HG03097 (cell line): Measurements from ENCODE around the gene POU3F3.

Experiments used
- ATAC-seq: cut with Tn5 transposase; IDR thresholded peaks from one replicate; pipeline ENCODE4 v1.9.1; 2021; ENCODE audit not compliant: unreplicated experiment, low FRiP score

Gene POU3F3

GRCh38 chr2:104853534-104854497 is at the start of gene POU3F3:
Gene POU3F3, plus strand, starts transcription at chr2:104854115. Its CDS starts 1,396 bp downstream, at chr2:104855511.
- no peak for ATAC-seq

- ATAC-seq = no peak
These were observed 49.6 kb upstream of the POU3F3 start for GRCh38 chr2:104804148-104804890.

GRCh38 chr2:104812286-104812685 is 41.6 kb upstream of the POU3F3 start:
- no peak for ATAC-seq

- no peak for ATAC-seq
These were observed 37.8 kb upstream of the POU3F3 start for GRCh38 chr2:104816143-104816542.

- no peak for ATAC-seq
These were observed 35.7 kb upstream of the POU3F3 start for GRCh38 chr2:104818264-104818663.

GRCh38 chr2:104820126-104820525 is 33.8 kb upstream of the POU3F3 start:
- no peak for ATAC-seq

- no peak for ATAC-seq
These were observed 28.6 kb upstream of the POU3F3 start for GRCh38 chr2:104825124-104825865.

GRCh38 chr2:104826016-104826415 is 27.9 kb upstream of the POU3F3 start:
- no peak for ATAC-seq

- no peak for ATAC-seq
These were observed 22.2 kb upstream of the POU3F3 start for GRCh38 chr2:104831742-104832141.

GRCh38 chr2:104834431-104835153 is 19.3 kb upstream of the POU3F3 start:
- ATAC-seq = no peak

GRCh38 chr2:104836265-104836664 is 17.6 kb upstream of the POU3F3 start:
- ATAC-seq = no peak

- no peak for ATAC-seq
These were observed 17.1 kb upstream of the POU3F3 start for GRCh38 chr2:104836841-104837240.

- no peak for ATAC-seq
These were observed 13.8 kb upstream of the POU3F3 start for GRCh38 chr2:104840156-104840555.

GRCh38 chr2:104840893-104841585 is 12.9 kb upstream of the POU3F3 start:
- ATAC-seq = no peak

- no peak for ATAC-seq
These were observed 12.2 kb upstream of the POU3F3 start for GRCh38 chr2:104841744-104842143.

GRCh38 chr2:104844807-104845551 is 8.9 kb upstream of the POU3F3 start:
- ATAC-seq = no peak

GRCh38 chr2:104845552-104845931 is 8.4 kb upstream of the POU3F3 start:
- ATAC-seq = no peak

GRCh38 chr2:104845946-104846785 is 7.7 kb upstream of the POU3F3 start:
- no peak for ATAC-seq
